OCI-LY3 (cell line): Measurements from ENCODE around the gene UBE2D3.

Experiments
- H2AFZ ChIP-seq: fragments of 200-600, 300-600 bp; shearing (Covaris generic); 2 replicates; pipeline ENCODE4 v1.6.0; 2014; ENCODE audit warnings: antibody characterized with exemption, low read depth, low read length
- H3K27ac ChIP-seq: fragments of 200-600, 300-600 bp; sonication (generic); 2 replicates; pipeline ENCODE4 v1.5.1; 2014; ENCODE audit warnings: mild to moderate bottlenecking, low read length, moderate library complexity, mixed read lengths
- H3K27me3 ChIP-seq: fragments of 200-600, 300-600 bp; sonication (generic); 2 replicates; pipeline ENCODE4 v1.6.1; 2014; ENCODE audit warnings: low read depth, low read length, mixed read lengths
- H3K36me3 ChIP-seq: fragments of 200-600, 300-600 bp; sonication (generic); replicated peaks from 2 replicates; pipeline ENCODE3; 2014; ENCODE audit warnings: low read depth, low read length, mixed read lengths
- H3K4me1 ChIP-seq: fragments of 300-600, 200-600 bp; sonication (generic); 2 replicates; pipeline ENCODE4 v1.6.1; 2014; ENCODE audit warnings: low read length, mixed read lengths
- H3K4me2 ChIP-seq: fragments of 200-600, 300-600 bp; sonication (generic); 2 replicates; pipeline ENCODE4 v1.6.1; 2014; ENCODE audit warnings: low read length, mixed read lengths
- H3K4me3 ChIP-seq: fragments of 300-600, 200-600 bp; sonication (generic); 2 replicates; pipeline ENCODE4 v1.5.1; 2014; ENCODE audit warnings: antibody characterized with exemption, mild to moderate bottlenecking, low read length, moderate library complexity
- H3K79me2 ChIP-seq: fragments of 300-600, 200-600 bp; shearing (Covaris generic); 2 replicates; pipeline ENCODE4 v1.6.1; 2014; ENCODE audit warnings: mild to moderate bottlenecking, low read length, mixed read lengths
- H3K9ac ChIP-seq: fragments of 300-600, 200-600 bp; shearing (Covaris generic); 2 replicates; pipeline ENCODE4 v1.6.0; 2014; ENCODE audit warnings: mild to moderate bottlenecking, low read length, moderate library complexity
- H3K9me3 ChIP-seq: fragments of 200-600, 300-600 bp; shearing (Covaris generic); 2 replicates; pipeline ENCODE4 v1.6.1; 2014; ENCODE audit warnings: low read length, mixed read lengths; ENCODE audit not compliant: insufficient read depth
- H4K20me1 ChIP-seq: fragments of 200-600, 300-600 bp; sonication (generic); 2 replicates; pipeline ENCODE4 v1.6.1; 2016; ENCODE audit warnings: low read length, mixed read lengths; ENCODE audit not compliant: insufficient read depth
- EZH2phosphoT487 ChIP-seq: fragments of 200-600 bp; shearing (Covaris generic); IDR thresholded peaks from 2 replicates; pipeline ENCODE4 v1.6.1; 2018; ENCODE audit warnings: antibody characterized with exemption, mixed run types, low read depth
- TF ChIP-seq, protein P1 (sequence below): fragments of 200-600, 300-600 bp; sonication (generic); IDR thresholded peaks from 2 replicates; pipeline ENCODE4 v1.5.1; 2014; ENCODE audit warnings: antibody characterized with exemption, low read length, low read depth

The UBE2D3 gene

GRCh38 chr4:102850370-102850769 is 23.0 kb upstream of the UBE2D3 start:
- Histone ChIP-seq H3K4me3 (no peak overlapping the region), H3K36me3 (no peaks in the 10 kb centered on the region), H4K20me1 (no peaks in the 10 kb centered on the region), H2AFZ (no peak overlapping the region), H3K79me2 (no peaks in the 10 kb centered on the region), H3K9ac (no peak overlapping the region), H3K27ac (no peak overlapping the region), H3K4me2 (no peak overlapping the region), H3K9me3 (no peaks in the 10 kb centered on the region), H3K4me1 (no peaks in the 10 kb centered on the region), H3K27me3 (no peaks in the 10 kb centered on the region)
- TF ChIP-seq, protein P1, sequence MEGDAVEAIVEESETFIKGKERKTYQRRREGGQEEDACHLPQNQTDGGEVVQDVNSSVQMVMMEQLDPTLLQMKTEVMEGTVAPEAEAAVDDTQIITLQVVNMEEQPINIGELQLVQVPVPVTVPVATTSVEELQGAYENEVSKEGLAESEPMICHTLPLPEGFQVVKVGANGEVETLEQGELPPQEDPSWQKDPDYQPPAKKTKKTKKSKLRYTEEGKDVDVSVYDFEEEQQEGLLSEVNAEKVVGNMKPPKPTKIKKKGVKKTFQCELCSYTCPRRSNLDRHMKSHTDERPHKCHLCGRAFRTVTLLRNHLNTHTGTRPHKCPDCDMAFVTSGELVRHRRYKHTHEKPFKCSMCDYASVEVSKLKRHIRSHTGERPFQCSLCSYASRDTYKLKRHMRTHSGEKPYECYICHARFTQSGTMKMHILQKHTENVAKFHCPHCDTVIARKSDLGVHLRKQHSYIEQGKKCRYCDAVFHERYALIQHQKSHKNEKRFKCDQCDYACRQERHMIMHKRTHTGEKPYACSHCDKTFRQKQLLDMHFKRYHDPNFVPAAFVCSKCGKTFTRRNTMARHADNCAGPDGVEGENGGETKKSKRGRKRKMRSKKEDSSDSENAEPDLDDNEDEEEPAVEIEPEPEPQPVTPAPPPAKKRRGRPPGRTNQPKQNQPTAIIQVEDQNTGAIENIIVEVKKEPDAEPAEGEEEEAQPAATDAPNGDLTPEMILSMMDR: no peak
- no peak for TF ChIP-seq EZH2phosphoT487

DNA sequence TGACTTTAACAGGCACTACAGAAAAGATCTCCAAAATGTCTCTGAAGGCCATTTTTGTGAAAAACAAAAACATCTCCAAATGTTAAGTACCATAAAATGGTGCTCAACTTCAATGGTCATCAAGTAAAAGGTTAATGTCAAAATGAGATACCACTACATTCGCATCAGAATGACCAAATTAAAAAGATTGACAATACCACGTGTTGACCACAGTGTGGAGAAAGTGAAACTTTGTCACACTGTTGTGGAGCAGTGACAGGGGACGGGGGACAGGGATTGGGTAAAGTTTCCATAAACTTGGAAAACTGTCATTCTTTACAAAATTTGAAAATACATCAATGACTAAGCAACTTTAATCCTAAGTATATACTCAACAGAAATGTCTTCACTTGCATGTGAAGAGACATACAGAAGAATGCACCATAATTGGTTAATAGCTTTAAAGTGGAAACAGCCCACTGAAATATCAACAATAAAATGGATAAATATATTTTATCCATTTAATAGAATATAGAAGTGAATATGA is 22.3 kb upstream of the UBE2D3 start:
- Histone ChIP-seq H3K36me3 (no peaks in the 10 kb centered on the region), H3K27me3 (no peaks in the 10 kb centered on the region), H3K4me3 (no peak overlapping the region), H3K4me1 (no peaks in the 10 kb centered on the region), H3K9ac (no peak overlapping the region), H3K79me2 (no peaks in the 10 kb centered on the region), H3K27ac (no peak overlapping the region), H2AFZ (no peak overlapping the region), H3K9me3 (no peaks in the 10 kb centered on the region), H4K20me1 (no peaks in the 10 kb centered on the region), H3K4me2 (no peak overlapping the region)
- no peak for TF ChIP-seq EZH2phosphoT487
- TF ChIP-seq, protein P1: no peak

GRCh38 chr4:102847687-102848086 is 20.3 kb upstream of the UBE2D3 start:
- Histone ChIP-seq H3K4me3 (no peak overlapping the region), H3K27me3 (no peaks in the 10 kb centered on the region), H3K27ac (no peak overlapping the region), H3K36me3 (no peaks in the 10 kb centered on the region), H3K9ac (no peak overlapping the region), H3K9me3 (no peaks in the 10 kb centered on the region), H2AFZ (no peak overlapping the region), H4K20me1 (no peaks in the 10 kb centered on the region), H3K4me1 (no peaks in the 10 kb centered on the region; the same call in 1 of the 2 replicates), H3K4me2 (no peak overlapping the region), H3K79me2 (no peaks in the 10 kb centered on the region)
- no peak for TF ChIP-seq EZH2phosphoT487
- TF ChIP-seq, protein P1: no peak

- Histone ChIP-seq H3K79me2 (no peaks in the 10 kb centered on the region), H3K9me3 (no peaks in the 10 kb centered on the region), H4K20me1 (no peaks in the 10 kb centered on the region), H3K36me3 (no peaks in the 10 kb centered on the region), H3K4me1 (peaks cover 6% of the 10 kb centered on the region; the same call in 1 of the 2 replicates), H3K4me3 (no peak overlapping the region), H3K4me2 (no peak overlapping the region), H3K9ac (no peak overlapping the region), H3K27me3 (no peaks in the 10 kb centered on the region), H3K27ac (no peak overlapping the region), H2AFZ (no peak overlapping the region)
- no peak for TF ChIP-seq EZH2phosphoT487
- TF ChIP-seq, protein P1: no peak
Measured at GRCh38 chr4:102843938-102844337, 16.6 kb upstream of the UBE2D3 start.
